Activated naive CD4-positive, alpha-beta T cell treated with anti-CD3 and anti-CD28 coated beads, Interleukin-2, amount 10 ng/mL, durations not matched to agents 5 hours and 36 hours (primary cell): ENCODE measurements around the gene ZNF729. TPM values are rescaled to one million over a fixed set of nuclear protein-coding genes. Genes with fewer than 3 reads are reported as not detected.

Experiments
- total RNA-seq, 2 experiments: library from RNA; stranded (reverse); gene quantifications; one replicate each; pipeline ENCODE4 v1.2.3, GENCODE V29; 2021

The ZNF729 gene
- not detected for total RNA-seq

DNA sequence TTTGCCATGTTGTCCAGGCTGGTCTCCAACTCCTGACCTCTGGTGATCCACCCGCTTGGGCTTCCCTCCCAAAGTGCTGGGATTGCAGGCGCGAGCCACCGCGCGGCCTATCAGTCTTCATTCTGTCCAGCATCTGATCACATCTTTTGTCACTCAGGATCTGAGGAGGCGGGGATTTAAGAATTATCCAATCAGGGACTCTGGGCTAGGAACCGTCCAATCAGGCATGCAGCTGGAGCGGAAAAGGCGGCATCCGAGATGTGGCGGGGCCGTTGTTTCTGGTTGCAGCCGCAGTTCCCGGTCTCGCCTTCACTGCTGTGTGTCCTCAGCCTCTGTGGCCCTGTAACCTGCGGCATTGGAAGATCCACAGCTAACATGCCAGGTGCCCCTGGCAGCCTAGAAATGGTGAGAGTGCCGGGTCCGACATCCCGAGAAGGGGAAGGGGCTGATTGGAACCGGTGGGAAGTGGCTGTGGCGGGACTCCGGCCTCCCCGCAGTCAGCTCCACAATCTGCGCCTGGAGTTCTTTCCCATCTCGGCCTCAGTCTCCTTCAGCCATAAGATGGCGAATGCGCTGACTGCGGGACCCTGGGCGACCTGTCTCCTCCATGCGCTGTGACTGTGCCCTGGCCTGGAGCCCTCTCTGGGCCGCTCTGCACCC, at the start of gene ZNF729:
Gene ZNF729, plus strand, starts transcription at position 291 of the 660 bp plus-strand sequence. Its CDS starts 85 bp downstream, at position 376.

Other genes starting within 250 kb of the ZNF729 start
- 1 to 10 TPM; 7.4 to 10.0 TPM for gene ZNF257, start 234.0 kb upstream of the ZNF729 start, total RNA-seq
- gene ZNF676, start 89.5 kb upstream of the ZNF729 start, total RNA-seq: not detected
- gene ZNF98, start 135.9 kb downstream of the ZNF729 start, total RNA-seq: not detected